ENCODE measurements around the gene RPL13A. TPM values are rescaled to one million over a fixed set of nuclear protein-coding genes. Genes with fewer than 3 reads are reported as not detected.
A peak's percentile ranks its signal among the peaks of the same experiment; 100 is the strongest.

RPL13A gene
- total and polyA plus RNA-seq, 2 of the 13 experiments (the other 11 are each of a cell fraction or from before 2014, with no cell fraction given): 2,601 to 3,407 TPM

- TF ChIP-seq ZBTB3 (CRISPR knock-in tag; IDR thresholded peaks at IDR 0.05; ENCODE audit: borderline replicate concordance, low read depth): no peak
- TF ChIP-seq ATRX (CRISPR knock-in tag; IDR thresholded peaks at IDR 0.05; ENCODE audit: borderline replicate concordance): no peak
- 0 out of 2 replicates have a peak, but pooled peaks have one; percentile 18 for TF ChIP-seq ZNF3 (CRISPR knock-in tag; IDR thresholded peaks at IDR 0.05)
- TF ChIP-seq, protein P1, sequence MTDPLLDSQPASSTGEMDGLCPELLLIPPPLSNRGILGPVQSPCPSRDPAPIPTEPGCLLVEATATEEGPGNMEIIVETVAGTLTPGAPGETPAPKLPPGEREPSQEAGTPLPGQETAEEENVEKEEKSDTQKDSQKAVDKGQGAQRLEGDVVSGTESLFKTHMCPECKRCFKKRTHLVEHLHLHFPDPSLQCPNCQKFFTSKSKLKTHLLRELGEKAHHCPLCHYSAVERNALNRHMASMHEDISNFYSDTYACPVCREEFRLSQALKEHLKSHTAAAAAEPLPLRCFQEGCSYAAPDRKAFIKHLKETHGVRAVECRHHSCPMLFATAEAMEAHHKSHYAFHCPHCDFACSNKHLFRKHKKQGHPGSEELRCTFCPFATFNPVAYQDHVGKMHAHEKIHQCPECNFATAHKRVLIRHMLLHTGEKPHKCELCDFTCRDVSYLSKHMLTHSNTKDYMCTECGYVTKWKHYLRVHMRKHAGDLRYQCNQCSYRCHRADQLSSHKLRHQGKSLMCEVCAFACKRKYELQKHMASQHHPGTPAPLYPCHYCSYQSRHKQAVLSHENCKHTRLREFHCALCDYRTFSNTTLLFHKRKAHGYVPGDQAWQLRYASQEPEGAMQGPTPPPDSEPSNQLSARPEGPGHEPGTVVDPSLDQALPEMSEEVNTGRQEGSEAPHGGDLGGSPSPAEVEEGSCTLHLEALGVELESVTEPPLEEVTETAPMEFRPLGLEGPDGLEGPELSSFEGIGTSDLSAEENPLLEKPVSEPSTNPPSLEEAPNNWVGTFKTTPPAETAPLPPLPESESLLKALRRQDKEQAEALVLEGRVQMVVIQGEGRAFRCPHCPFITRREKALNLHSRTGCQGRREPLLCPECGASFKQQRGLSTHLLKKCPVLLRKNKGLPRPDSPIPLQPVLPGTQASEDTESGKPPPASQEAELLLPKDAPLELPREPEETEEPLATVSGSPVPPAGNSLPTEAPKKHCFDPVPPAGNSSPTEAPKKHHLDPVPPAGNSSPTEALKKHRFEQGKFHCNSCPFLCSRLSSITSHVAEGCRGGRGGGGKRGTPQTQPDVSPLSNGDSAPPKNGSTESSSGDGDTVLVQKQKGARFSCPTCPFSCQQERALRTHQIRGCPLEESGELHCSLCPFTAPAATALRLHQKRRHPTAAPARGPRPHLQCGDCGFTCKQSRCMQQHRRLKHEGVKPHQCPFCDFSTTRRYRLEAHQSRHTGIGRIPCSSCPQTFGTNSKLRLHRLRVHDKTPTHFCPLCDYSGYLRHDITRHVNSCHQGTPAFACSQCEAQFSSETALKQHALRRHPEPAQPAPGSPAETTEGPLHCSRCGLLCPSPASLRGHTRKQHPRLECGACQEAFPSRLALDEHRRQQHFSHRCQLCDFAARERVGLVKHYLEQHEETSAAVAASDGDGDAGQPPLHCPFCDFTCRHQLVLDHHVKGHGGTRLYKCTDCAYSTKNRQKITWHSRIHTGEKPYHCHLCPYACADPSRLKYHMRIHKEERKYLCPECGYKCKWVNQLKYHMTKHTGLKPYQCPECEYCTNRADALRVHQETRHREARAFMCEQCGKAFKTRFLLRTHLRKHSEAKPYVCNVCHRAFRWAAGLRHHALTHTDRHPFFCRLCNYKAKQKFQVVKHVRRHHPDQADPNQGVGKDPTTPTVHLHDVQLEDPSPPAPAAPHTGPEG (CRISPR knock-in tag; IDR thresholded peaks at IDR 0.05): no peak
- TF ChIP-seq POLR2G (IDR thresholded peaks at IDR 0.05; ENCODE audit: low read depth, low read length): no peak
- TF ChIP-seq ZFYVE20 (CRISPR knock-in tag; IDR thresholded peaks at IDR 0.05; ENCODE audit: borderline replicate concordance, low read depth): no peak
- no peak for TF ChIP-seq ZNF770 (CRISPR knock-in tag; IDR thresholded peaks at IDR 0.05)
- TF ChIP-seq BCL6 (CRISPR knock-in tag; IDR thresholded peaks at IDR 0.05): no peak
- no peak for TF ChIP-seq ZNF530 (CRISPR knock-in tag; IDR thresholded peaks at IDR 0.05; ENCODE audit: low read depth)
- TF ChIP-seq, protein P2, sequence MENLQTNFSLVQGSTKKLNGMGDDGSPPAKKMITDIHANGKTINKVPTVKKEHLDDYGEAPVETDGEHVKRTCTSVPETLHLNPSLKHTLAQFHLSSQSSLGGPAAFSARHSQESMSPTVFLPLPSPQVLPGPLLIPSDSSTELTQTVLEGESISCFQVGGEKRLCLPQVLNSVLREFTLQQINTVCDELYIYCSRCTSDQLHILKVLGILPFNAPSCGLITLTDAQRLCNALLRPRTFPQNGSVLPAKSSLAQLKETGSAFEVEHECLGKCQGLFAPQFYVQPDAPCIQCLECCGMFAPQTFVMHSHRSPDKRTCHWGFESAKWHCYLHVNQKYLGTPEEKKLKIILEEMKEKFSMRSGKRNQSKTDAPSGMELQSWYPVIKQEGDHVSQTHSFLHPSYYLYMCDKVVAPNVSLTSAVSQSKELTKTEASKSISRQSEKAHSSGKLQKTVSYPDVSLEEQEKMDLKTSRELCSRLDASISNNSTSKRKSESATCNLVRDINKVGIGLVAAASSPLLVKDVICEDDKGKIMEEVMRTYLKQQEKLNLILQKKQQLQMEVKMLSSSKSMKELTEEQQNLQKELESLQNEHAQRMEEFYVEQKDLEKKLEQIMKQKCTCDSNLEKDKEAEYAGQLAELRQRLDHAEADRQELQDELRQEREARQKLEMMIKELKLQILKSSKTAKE (CRISPR knock-in tag; IDR thresholded peaks at IDR 0.05; ENCODE audit: borderline replicate concordance): no peak
- TF ChIP-seq ZGPAT (CRISPR knock-in tag; IDR thresholded peaks at IDR 0.05): peak; percentile 55
- TF ChIP-seq ZNF30 (CRISPR knock-in tag; IDR thresholded peaks at IDR 0.05): no peak
- no peak for TF ChIP-seq ZFP62 (CRISPR knock-in tag; IDR thresholded peaks at IDR 0.05)
- TF ChIP-seq THYN1 (CRISPR knock-in tag; IDR thresholded peaks at IDR 0.05; ENCODE audit: borderline replicate concordance, low read depth): no peak
- no peak for TF ChIP-seq SMAD3 (CRISPR knock-in tag; IDR thresholded peaks at IDR 0.05)
- TF ChIP-seq ZSCAN21 (CRISPR knock-in tag; IDR thresholded peaks at IDR 0.05; ENCODE audit: borderline replicate concordance): no peak
- no peak for TF ChIP-seq JUND (CRISPR knock-in tag; IDR thresholded peaks at IDR 0.05)
- TF ChIP-seq NCOR1 (IDR thresholded peaks at IDR 0.05; ENCODE audit: borderline replicate concordance, low read length): no peak
- TF ChIP-seq ZNF143 (CRISPR knock-in tag; IDR thresholded peaks at IDR 0.05): no peak
Observed at GRCh38 chr19:49506575-49507105, 19.2 kb downstream of the RPL13A start (continued).

Measured in HepG2 (cell line).